ENCODE data around the gene RPRD1B. TPM values are rescaled to one million over a fixed set of nuclear protein-coding genes. Genes with fewer than 3 reads are reported as not detected.

RPRD1B gene
- total RNA-seq, 2 donors from 2014 or later: 60.1 to 75.8 TPM

DNA sequence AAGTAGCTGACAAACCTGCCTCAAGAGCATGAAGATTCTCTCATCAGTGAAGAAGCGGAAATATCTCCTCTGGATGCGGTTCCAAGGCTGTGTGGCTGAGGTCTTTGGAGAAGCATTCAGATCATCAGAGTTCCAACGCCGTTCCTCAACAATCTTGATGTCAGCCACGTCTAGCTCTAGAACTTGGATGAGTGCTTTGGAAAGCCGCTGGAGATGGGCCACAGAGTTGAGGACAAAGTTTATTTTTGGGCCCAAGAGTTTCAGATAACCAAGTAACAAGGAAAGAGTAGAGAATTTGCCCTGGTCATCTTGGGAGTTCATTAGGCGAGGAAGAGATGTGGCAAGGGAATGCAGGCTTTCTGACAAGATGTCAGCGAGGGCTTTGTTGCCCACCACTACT is 21.2 kb upstream of the RPRD1B start:
- TF ChIP-seq, protein P1, sequence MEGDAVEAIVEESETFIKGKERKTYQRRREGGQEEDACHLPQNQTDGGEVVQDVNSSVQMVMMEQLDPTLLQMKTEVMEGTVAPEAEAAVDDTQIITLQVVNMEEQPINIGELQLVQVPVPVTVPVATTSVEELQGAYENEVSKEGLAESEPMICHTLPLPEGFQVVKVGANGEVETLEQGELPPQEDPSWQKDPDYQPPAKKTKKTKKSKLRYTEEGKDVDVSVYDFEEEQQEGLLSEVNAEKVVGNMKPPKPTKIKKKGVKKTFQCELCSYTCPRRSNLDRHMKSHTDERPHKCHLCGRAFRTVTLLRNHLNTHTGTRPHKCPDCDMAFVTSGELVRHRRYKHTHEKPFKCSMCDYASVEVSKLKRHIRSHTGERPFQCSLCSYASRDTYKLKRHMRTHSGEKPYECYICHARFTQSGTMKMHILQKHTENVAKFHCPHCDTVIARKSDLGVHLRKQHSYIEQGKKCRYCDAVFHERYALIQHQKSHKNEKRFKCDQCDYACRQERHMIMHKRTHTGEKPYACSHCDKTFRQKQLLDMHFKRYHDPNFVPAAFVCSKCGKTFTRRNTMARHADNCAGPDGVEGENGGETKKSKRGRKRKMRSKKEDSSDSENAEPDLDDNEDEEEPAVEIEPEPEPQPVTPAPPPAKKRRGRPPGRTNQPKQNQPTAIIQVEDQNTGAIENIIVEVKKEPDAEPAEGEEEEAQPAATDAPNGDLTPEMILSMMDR (IDR thresholded peaks at IDR 0.05): no peak
- H3K27ac ChIP-seq: no peak overlapping the region
- H3K36me3 ChIP-seq: peaks cover 37% of the 10 kb centered on the region

DNA sequence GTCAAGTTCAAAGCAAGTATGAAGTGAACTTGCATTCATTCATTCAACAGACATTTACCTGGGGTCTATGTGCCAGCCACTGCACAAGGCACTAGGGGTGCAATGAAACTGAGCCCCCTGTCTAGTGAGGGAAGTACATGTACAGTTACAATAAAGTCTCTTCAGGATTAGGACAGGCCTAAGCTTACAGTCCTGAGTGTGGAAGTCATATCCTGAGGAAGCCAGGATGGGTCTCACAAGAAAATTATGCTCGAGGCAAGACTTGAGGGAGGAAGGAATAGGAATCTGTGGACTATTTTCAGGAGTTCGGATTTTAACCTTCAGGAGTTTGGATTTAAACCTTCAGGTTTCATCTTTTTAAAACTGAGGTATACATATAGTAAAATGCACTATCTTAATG is 19.7 kb upstream of the RPRD1B start:
- Histone ChIP-seq H3K9me3 (peaks cover 0 to 19% of the 10 kb centered on the region in 2 donors), H3K4me3 (no peak overlapping the region), H3K4me1 (no peaks in the 10 kb centered on the region), H3K36me3 (peaks cover 53% of the 10 kb centered on the region), H3K27ac (no peak overlapping the region), H3K27me3 (no peaks in the 10 kb centered on the region)
- TF ChIP-seq, protein P1 (IDR thresholded peaks at IDR 0.05): no peak
- DNase-seq (ENCODE audit: low spot score): no peak

More for the DNA sequence above, 21.2 kb upstream of the RPRD1B start:
- H3K4me1 ChIP-seq: no peaks in the 10 kb centered on the region
- H3K27me3 ChIP-seq: no peaks in the 10 kb centered on the region
- no peak for DNase-seq (ENCODE audit: low spot score)
- H3K4me3 ChIP-seq: no peak overlapping the region
- H3K9me3 ChIP-seq: peaks cover 0 to 3% of the 10 kb centered on the region in 2 donors

DNA sequence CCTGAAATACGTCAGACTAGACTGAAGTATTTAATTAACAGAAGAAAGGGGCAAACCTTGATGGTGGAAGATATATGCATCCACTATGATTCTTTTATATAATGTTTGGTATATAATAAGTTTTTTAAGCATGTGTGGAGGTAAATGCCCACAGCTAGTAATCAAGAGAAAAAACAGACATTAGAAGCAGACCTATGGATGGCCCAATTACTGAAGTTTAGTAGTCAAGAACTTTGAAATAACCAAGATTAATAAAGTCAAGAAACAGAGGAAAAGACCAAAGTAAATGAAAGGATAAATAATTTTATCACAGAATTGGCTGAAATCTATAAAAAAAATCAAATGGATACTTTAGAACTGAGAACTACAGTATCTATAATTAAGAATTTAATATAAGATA is 15.6 kb upstream of the RPRD1B start:
- TF ChIP-seq, protein P1 (IDR thresholded peaks at IDR 0.05): no peak
- DNase-seq (ENCODE audit: low spot score): no peak
- H3K4me1 ChIP-seq: no peaks in the 10 kb centered on the region
- no peak overlapping the region for H3K27ac ChIP-seq
- H3K27me3 ChIP-seq: no peaks in the 10 kb centered on the region
- peaks cover 37% of the 10 kb centered on the region for H3K36me3 ChIP-seq
- no peak overlapping the region for H3K4me3 ChIP-seq
- H3K9me3 ChIP-seq: peaks cover 0 to 19% of the 10 kb centered on the region in 2 donors

DNA sequence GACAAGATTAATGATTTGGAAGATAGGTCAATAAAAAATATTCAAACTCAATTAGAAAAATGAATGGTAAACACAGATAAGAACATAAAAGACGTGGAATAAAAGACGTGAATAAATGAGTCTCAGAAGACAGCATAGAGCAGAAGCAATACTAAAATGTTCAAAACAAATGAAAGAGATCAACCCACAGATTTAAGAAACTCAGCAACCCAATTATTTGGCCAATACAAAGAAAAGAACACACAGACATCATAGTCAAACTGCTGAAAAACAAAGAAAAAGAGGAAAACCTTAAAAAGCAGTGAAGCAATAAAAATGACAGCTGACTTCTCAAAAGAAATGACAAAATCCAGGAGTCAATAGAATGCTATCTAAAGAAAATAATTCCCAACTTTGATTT is 15.2 kb upstream of the RPRD1B start:
- Histone ChIP-seq H3K27me3 (no peaks in the 10 kb centered on the region), H3K27ac (no peak overlapping the region), H3K36me3 (peaks cover 33% of the 10 kb centered on the region), H3K4me3 (no peak overlapping the region), H3K4me1 (peaks cover 0 to 4% of the 10 kb centered on the region in 2 donors), H3K9me3 (peaks cover 0 to 19% of the 10 kb centered on the region in 2 donors)
- TF ChIP-seq, protein P1 (IDR thresholded peaks at IDR 0.05): no peak
- DNase-seq (ENCODE audit: low spot score): no peak

DNA sequence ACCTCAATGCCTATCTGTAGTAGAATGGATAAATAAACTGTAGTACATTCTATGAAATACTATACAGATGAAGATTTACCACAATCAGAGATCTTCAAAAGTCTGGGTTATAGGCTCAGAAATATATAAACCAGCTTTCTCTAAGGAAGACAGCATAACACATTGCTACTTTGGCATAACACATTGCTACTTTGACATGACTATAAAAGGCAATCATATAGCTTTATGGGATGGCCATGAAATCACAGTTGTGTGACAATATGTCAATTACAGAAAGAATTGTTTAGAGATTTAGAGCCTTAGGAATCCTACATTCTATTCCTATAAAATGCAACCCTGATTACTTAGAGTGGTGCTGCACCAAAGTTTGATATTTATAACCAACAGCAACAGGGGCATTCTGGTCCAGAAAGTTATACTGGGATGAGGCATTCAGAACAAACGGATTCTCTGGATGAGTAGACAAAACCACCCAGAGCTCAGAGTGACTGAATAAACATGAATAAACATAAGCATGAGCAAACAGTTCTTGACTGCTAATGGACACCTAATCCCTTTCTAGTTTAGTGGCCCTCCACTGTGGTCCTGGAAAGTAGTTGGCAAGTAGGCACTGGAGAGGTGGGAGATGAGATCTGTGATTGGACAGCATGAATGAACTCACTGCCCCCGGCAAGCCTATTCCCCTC is 12.3 kb upstream of the RPRD1B start:
- DNase-seq (ENCODE audit: low spot score): no peak
- H3K4me1 ChIP-seq: peaks cover 0 to 11% of the 10 kb centered on the region in 2 donors
- TF ChIP-seq, protein P1 (IDR thresholded peaks at IDR 0.05): no peak
- no peak overlapping the region for H3K4me3 ChIP-seq
- peaks cover 28% of the 10 kb centered on the region for H3K36me3 ChIP-seq
- no peak overlapping the region for H3K27ac ChIP-seq
- H3K27me3 ChIP-seq: no peaks in the 10 kb centered on the region
- peaks cover 0 to 19% of the 10 kb centered on the region in 2 donors for H3K9me3 ChIP-seq
